ENCODE results near the gene NVL. TPM values are rescaled to one million over a fixed set of nuclear protein-coding genes. Genes with fewer than 3 reads are reported as not detected.

The NVL gene
- total and polyA plus RNA-seq, 2 donors (not counting 3 experiments of a cell fraction or from before 2014, with no cell fraction given), result 16.7 to 30.3 TPM

- FAIRE-seq, result no peak
- BruUV-seq (replicated peaks), result no TSS peak
- dilution Hi-C loops (cut with MboI; ENCODE audit: extremely low pct_ligation_motif_present, low sequenced_read_pairs), result no loop called here
Measured at GRCh38 chr1:224274970-224275626, 54.9 kb downstream of the NVL start.

More at GRCh38 chr1:224274970-224275626, 54.9 kb downstream of the NVL start:
- Histone ChIP-seq H3K4me3 (replicated peaks in 1 of 3; ENCODE audit: insufficient read depth in 1 of 3, low read depth in 1 of 3, low read length in 3 of 3) (no peak overlapping the region), H3K4me1 (ENCODE audit: control insufficient read depth, extremely low read depth, insufficient read depth, low read length) (no peaks in the 10 kb centered on the region), H3K9me1 (replicated peaks; ENCODE audit: control insufficient read depth, extremely low read depth, insufficient read depth, low read length) (no peaks in the 10 kb centered on the region), H3K27ac (ENCODE audit: insufficient read depth, low read depth, low read length) (no peak overlapping the region), H3K9me3 (replicated peaks; ENCODE audit: control insufficient read depth, insufficient read depth, low read length) (no peaks in the 10 kb centered on the region), H3K4me2 (ENCODE audit: insufficient read depth, low read length) (no peak overlapping the region), H3K9ac (replicated peaks; ENCODE audit: extremely low read depth, insufficient read depth, low read length) (no peak overlapping the region), H3K27me3 (ENCODE audit: control insufficient read depth in 2 of 2, insufficient read depth in 2 of 2, low read length in 2 of 2) (no peaks in the 10 kb centered on the region), H2AFZ (ENCODE audit: low read depth, low read length) (no peak overlapping the region), H3K36me3 (ENCODE audit: control insufficient read depth in 2 of 2, extremely low read depth in 1 of 2, insufficient read depth in 2 of 2, low read length in 2 of 2) (peaks cover 1 to 2% of the 10 kb centered on the region in 2 experiments), H3K79me2 (ENCODE audit: control insufficient read depth, insufficient read depth, low read length) (no peaks in the 10 kb centered on the region), H4K20me1 (replicated peaks; ENCODE audit: control insufficient read depth, extremely low read depth, insufficient read depth, low read length) (no peaks in the 10 kb centered on the region)
- DNase-seq (ENCODE audit: low read depth, low spot score), result no peak
- ChIA-PET POLR2A (no interaction called here), CTCF (no interaction called here)
- intact Hi-C loops (cut with micrococcal nuclease), result no loop called here
- no peak for TF ChIP-seq CTCF (IDR thresholded peaks at IDR 0.05; ENCODE audit: extremely low read depth in 1 of 2, insufficient read depth in 1 of 2, low read depth in 1 of 2, low read length in 2 of 2)
- no peak for TF ChIP-seq GATA2 (IDR thresholded peaks at IDR 0.05; ENCODE audit: insufficient read depth, insufficient read length, low read depth, low read length)
- no peak for TF ChIP-seq MAX (IDR thresholded peaks at IDR 0.05; ENCODE audit: insufficient read depth, insufficient read length)
- no peak for TF ChIP-seq MYC (IDR thresholded peaks at IDR 0.05; ENCODE audit: low read depth, low read length)
- no peak for TF ChIP-seq POLR2A (IDR thresholded peaks at IDR 0.05; ENCODE audit: low read depth, low read length)
- no peak for TF ChIP-seq JUN (IDR thresholded peaks at IDR 0.05; ENCODE audit: borderline replicate concordance, insufficient read depth, insufficient read length, low read depth)
- no peak for TF ChIP-seq EZH2 (IDR thresholded peaks at IDR 0.05; ENCODE audit: borderline replicate concordance, low read depth, low read length, severe bottlenecking)

Measured in endothelial cell of umbilical vein (primary cell).